ENCODE data around the gene SCARB2.

The SCARB2 gene

DNA sequence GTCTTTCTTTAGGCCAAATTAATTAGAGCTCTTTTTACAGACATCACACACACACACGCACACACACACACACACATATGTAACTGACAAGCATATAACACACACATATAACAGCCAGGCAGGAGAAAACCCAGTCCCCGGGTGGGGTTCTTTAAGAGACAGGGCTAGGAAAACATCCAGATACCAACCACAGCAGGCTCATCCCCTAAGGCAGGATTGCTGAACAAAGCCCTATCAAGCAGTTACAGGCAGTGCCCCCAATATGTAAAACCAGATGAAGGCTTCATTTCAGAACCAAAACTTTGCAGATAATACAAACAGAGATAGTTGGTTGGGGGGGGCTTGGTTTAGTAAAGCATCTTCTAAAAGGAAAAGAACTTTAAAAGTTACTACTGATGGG lies 19.9 kb upstream of the SCARB2 start:
- DNase-seq (ENCODE audit: low spot score), result no peak
- in situ Hi-C loops (cut with MboI; ENCODE audit: low pct_unique_long_range_greater_than_20kb, low sequenced_read_pairs, unreplicated experiment), result no loop called here
- TF ChIP-seq, protein P1, sequence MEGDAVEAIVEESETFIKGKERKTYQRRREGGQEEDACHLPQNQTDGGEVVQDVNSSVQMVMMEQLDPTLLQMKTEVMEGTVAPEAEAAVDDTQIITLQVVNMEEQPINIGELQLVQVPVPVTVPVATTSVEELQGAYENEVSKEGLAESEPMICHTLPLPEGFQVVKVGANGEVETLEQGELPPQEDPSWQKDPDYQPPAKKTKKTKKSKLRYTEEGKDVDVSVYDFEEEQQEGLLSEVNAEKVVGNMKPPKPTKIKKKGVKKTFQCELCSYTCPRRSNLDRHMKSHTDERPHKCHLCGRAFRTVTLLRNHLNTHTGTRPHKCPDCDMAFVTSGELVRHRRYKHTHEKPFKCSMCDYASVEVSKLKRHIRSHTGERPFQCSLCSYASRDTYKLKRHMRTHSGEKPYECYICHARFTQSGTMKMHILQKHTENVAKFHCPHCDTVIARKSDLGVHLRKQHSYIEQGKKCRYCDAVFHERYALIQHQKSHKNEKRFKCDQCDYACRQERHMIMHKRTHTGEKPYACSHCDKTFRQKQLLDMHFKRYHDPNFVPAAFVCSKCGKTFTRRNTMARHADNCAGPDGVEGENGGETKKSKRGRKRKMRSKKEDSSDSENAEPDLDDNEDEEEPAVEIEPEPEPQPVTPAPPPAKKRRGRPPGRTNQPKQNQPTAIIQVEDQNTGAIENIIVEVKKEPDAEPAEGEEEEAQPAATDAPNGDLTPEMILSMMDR (IDR thresholded peaks at IDR 0.05; ENCODE audit: extremely low read depth, insufficient read depth, missing control alignments), result no peak

DNA sequence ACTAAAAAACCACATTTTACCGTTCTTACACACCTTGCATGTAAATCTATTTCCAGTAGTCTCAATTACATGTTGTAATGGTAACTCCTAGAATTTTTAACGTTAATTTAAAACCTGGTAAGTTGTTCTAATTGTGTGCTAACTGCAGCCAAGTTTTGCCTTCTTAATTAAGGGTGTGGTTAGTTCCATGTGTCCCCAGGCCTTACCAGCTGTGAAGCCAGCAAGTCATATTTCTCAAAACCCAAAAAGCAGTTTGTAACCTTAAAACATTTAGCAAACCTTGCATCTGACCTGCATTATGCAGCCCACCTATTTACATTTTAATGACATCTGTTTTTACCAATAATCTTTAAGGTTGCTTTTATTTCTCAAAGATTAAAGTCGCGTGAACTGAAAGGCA lies 19.5 kb upstream of the SCARB2 start:
- no peak for DNase-seq (ENCODE audit: low spot score)

DNA sequence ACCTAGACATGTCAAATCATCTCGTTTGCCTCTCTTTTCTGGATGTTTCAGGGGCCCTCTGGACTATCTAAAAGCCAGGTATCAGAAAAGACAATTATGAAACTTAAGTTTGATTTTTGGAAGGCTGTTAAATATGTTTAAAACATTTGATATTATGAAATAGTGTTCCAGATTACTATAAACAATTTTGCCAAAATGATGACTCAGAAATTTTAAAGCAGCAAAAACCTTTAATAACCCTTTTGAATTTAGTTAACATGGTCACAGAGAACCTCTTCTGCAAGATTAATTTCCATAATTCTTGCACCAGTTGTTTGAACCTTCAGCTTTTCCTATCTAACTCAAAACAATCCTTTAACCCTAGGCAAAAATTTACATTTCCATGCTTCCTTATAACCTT lies 19.1 kb upstream of the SCARB2 start:
- DNase-seq (ENCODE audit: low spot score), result no peak
- in situ Hi-C loops (cut with MboI; ENCODE audit: low pct_unique_long_range_greater_than_20kb, low sequenced_read_pairs, unreplicated experiment), result no loop called here
- TF ChIP-seq, protein P1 (IDR thresholded peaks at IDR 0.05; ENCODE audit: extremely low read depth, insufficient read depth, missing control alignments), result no peak

More for the DNA sequence above, 19.5 kb upstream of the SCARB2 start:
- in situ Hi-C loops (cut with MboI; ENCODE audit: low pct_unique_long_range_greater_than_20kb, low sequenced_read_pairs, unreplicated experiment), result no loop called here
- TF ChIP-seq, protein P1 (IDR thresholded peaks at IDR 0.05; ENCODE audit: extremely low read depth, insufficient read depth, missing control alignments), result no peak

DNA sequence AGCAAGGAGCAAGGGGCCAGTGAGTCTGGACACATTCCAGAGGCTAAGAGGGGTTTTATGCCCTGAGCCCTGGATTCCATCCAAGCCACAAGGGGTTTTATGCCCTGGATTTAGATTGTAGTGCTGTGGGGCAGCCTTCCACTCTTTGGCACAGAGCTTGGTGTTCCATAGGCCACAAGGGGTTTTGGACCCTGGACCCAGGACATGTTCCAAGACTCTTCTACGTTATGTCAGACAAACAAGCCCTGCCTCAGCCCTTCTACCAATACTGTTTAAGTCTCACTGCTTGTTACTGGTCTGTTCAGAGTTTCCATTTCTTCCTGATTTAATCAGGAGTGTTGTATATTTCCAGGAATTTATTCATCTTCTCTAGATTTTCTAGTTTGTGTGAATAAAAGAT lies 12.8 kb upstream of the SCARB2 start:
- DNase-seq (ENCODE audit: low spot score), result no peak
- in situ Hi-C loops (cut with MboI; ENCODE audit: low pct_unique_long_range_greater_than_20kb, low sequenced_read_pairs, unreplicated experiment), result no loop called here
- TF ChIP-seq, protein P1 (IDR thresholded peaks at IDR 0.05; ENCODE audit: extremely low read depth, insufficient read depth, missing control alignments), result no peak

DNA sequence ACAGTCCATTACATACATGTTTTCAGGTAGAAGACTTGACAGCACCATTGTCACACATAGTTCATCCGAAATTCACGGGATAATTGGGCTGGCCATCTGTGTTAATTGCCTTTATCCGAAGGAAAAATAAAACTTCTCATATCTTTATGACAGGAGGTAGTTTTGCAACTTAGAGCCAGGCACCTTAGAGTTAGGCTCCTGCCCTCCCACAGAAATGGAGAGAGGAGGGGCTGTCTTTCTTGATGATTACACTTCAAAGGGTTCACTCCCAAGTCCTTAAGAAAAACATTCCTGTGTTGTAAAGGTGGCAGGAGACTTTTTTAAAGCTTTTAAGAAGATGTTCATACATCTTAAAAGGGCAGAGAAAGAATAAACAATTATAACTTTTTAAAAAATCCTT lies 10.5 kb upstream of the SCARB2 start:
- in situ Hi-C loops (cut with MboI; ENCODE audit: low pct_unique_long_range_greater_than_20kb, low sequenced_read_pairs, unreplicated experiment), result no loop called here
- DNase-seq (ENCODE audit: low spot score), result no peak
- TF ChIP-seq, protein P1 (IDR thresholded peaks at IDR 0.05; ENCODE audit: extremely low read depth, insufficient read depth, missing control alignments), result no peak

DNA sequence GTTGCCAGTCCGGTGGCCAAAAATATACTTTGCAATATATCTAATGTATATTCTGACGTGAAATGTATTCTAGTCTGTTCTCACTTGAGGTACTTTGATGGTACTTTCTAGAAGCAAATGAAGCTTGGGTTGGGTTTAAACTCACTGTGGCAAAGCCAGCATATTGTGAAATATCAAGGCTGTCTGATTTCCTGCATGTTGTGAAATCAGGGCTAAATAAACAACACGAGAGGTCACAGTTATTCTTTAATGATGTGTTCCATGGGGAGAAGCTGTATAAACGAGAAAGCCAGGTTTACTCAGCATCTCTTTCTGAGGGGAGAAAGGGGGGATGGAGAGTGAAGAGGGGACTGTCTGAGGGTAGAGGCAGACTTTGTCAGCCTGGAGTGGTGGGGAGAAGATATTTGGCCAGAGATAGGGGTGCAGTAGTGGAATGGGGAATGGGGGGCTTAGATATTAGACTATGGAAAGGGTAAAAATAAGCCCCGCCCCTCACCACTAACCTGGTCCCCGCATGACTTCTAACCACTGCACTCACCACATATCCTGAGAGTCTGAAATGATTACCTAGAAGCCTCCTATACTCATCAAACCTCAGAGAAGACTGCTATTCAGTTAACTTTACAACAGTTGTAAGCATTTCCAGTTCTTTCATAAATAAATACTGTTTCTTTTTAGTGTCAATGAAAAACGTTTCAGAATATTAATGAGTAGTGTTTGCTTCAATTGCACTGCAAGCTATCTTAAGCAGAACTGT lies 5.9 kb upstream of the SCARB2 start:
- in situ Hi-C loops (cut with MboI; ENCODE audit: low pct_unique_long_range_greater_than_20kb, low sequenced_read_pairs, unreplicated experiment), result no loop called here
- TF ChIP-seq, protein P1 (IDR thresholded peaks at IDR 0.05; ENCODE audit: extremely low read depth, insufficient read depth, missing control alignments), result no peak
- DNase-seq (ENCODE audit: low spot score), result no peak

Measured in GM13977 (cell line).